Nephron progenitor cell (in vitro differentiated cells): ENCODE data around the gene DYRK1A.
"Not testable (repeated sequence)": the region's sequence is repeated elsewhere in the genome, so short reads cannot be mapped to it uniquely, and the experiment has no call there.

ENCODE experiments used
- DNase-seq: peaks from one replicate; pipeline ENCODE4 v3.0.0; 2021
- H3K27ac Mint-ChIP-seq: 2 replicates; pipeline ENCODE4 v1.8.0; 2021; ENCODE audit warnings: mild to moderate bottlenecking, moderate library complexity, mixed read lengths
- H3K27me3 Mint-ChIP-seq: 2 replicates; pipeline ENCODE4 v1.8.0; 2021; ENCODE audit warnings: mild to moderate bottlenecking, low read depth, mixed read lengths; ENCODE audit not compliant: poor library complexity
- H3K36me3 Mint-ChIP-seq: 2 replicates; pipeline ENCODE4 v1.8.0; 2021; ENCODE audit warnings: low read depth, mixed read lengths
- H3K4me1 Mint-ChIP-seq: 2 replicates; pipeline ENCODE4 v1.8.0; 2021; ENCODE audit warnings: mixed read lengths
- H3K4me3 Mint-ChIP-seq: 2 replicates; pipeline ENCODE4 v1.8.0; 2021; ENCODE audit warnings: mild to moderate bottlenecking, moderate library complexity, mixed read lengths
- H3K9me3 Mint-ChIP-seq: 2 replicates; pipeline ENCODE4 v1.8.0; 2021; ENCODE audit warnings: mild to moderate bottlenecking, moderate library complexity, mixed read lengths
- CTCF ChIP-seq: fragments of 200-600 bp; sonication (generic); IDR thresholded peaks from 2 replicates; pipeline ENCODE4 v1.5.0; 2021; ENCODE audit warnings: antibody characterized with exemption

DYRK1A gene

GRCh38 chr21:37535130-37535529 lies 168.6 kb downstream of the DYRK1A start:
- DNase-seq = no peak
- TF ChIP-seq CTCF = no peak
- Mint-ChIP-seq H3K4me3 (no peak overlapping the region), H3K4me1 (peaks cover 18% of the 10 kb centered on the region), H3K27ac (no peak overlapping the region), H3K9me3 (peaks cover 50% of the 10 kb centered on the region), H3K36me3 (peaks cover 10% of the 10 kb centered on the region), H3K27me3 (peaks cover 43% of the 10 kb centered on the region)

GRCh38 chr21:37535672-37536071 lies 169.1 kb downstream of the DYRK1A start:
- Mint-ChIP-seq H3K9me3 (peaks cover 51% of the 10 kb centered on the region), H3K4me3 (no peak overlapping the region), H3K27me3 (peaks cover 43% of the 10 kb centered on the region), H3K4me1 (peaks cover 13% of the 10 kb centered on the region), H3K27ac (no peak overlapping the region), H3K36me3 (peaks cover 10% of the 10 kb centered on the region)
- no peak for TF ChIP-seq CTCF
- DNase-seq = no peak

GRCh38 chr21:37536616-37537278 lies 170.2 kb downstream of the DYRK1A start:
- peaks cover 6% of the 10 kb centered on the region for H3K4me1 Mint-ChIP-seq
- peaks cover 62% of the 10 kb centered on the region for H3K9me3 Mint-ChIP-seq
- no peak for TF ChIP-seq CTCF
- no peak for DNase-seq
- no peak overlapping the region for H3K4me3 Mint-ChIP-seq
- H3K27me3 Mint-ChIP-seq = peaks cover 48% of the 10 kb centered on the region
- H3K36me3 Mint-ChIP-seq = peaks cover 10% of the 10 kb centered on the region
- no peak overlapping the region for H3K27ac Mint-ChIP-seq

- Mint-ChIP-seq H3K27me3 (peaks cover 52% of the 10 kb centered on the region), H3K27ac (no peak overlapping the region), H3K9me3 (peaks cover 69% of the 10 kb centered on the region), H3K4me1 (no peaks in the 10 kb centered on the region), H3K4me3 (no peak overlapping the region), H3K36me3 (peaks cover 14% of the 10 kb centered on the region)
- no peak for DNase-seq
- TF ChIP-seq CTCF = no peak
Observed at GRCh38 chr21:37537391-37537996, 170.9 kb downstream of the DYRK1A start.

- Mint-ChIP-seq H3K27me3 (peaks cover 43% of the 10 kb centered on the region), H3K36me3 (peaks cover 16% of the 10 kb centered on the region), H3K4me1 (no peaks in the 10 kb centered on the region), H3K9me3 (peaks cover 77% of the 10 kb centered on the region), H3K4me3 (no peak overlapping the region), H3K27ac (no peak overlapping the region)
- DNase-seq = no peak
- no peak for TF ChIP-seq CTCF
Observed at GRCh38 chr21:37538971-37539590, 172.5 kb downstream of the DYRK1A start.

GRCh38 chr21:37541128-37541527 lies 174.6 kb downstream of the DYRK1A start:
- H3K4me3 Mint-ChIP-seq, H3K27ac Mint-ChIP-seq, DNase-seq, H3K4me1 Mint-ChIP-seq: not testable (repeated sequence)
- Mint-ChIP-seq H3K27me3 (peaks cover 45% of the 10 kb centered on the region), H3K9me3 (peaks cover 65% of the 10 kb centered on the region), H3K36me3 (peaks cover 16% of the 10 kb centered on the region)
